Lower leg skin (tissue), 3 donors: Measurements from ENCODE around the gene UNC119.

Experiments
- POLR2A ChIP-seq, 2 donors: fragments of 450-650 bp; IDR thresholded peaks; one replicate each; pipeline ENCODE4 v1.6.1; 2016 to 2017; ENCODE audit warnings: antibody characterized with exemption in 2 of 2, mild to moderate bottlenecking in 1 of 2, moderate library complexity in 1 of 2
- TF ChIP-seq, protein P1 (sequence below), 3 donors: fragments of 450-650 bp; IDR thresholded peaks; one replicate each; pipeline ENCODE4 v1.5.1; 2016; ENCODE audit warnings: antibody characterized with exemption in 3 of 3, mild to moderate bottlenecking in 3 of 3, moderate library complexity in 2 of 3

DNA sequence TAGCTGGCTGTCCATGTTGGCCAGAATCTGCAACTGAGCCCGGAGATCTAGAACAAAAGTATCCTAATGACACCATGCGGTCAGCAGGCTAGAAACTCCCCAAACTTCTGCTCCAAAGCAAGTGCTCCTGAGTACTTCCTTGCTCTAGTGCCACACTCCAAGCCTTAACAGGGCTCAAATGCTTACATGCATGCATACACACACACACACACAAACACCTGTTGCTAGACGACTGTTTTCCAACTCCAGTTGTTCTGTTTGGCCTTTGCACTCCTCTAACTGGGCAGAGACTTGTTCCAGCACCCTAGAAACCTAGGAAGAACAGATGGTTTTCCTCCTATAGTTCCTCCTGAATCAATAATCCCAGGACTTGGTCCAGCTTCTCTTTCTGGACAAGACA lies 32.0 kb upstream of the UNC119 start:
- TF ChIP-seq, protein P1, sequence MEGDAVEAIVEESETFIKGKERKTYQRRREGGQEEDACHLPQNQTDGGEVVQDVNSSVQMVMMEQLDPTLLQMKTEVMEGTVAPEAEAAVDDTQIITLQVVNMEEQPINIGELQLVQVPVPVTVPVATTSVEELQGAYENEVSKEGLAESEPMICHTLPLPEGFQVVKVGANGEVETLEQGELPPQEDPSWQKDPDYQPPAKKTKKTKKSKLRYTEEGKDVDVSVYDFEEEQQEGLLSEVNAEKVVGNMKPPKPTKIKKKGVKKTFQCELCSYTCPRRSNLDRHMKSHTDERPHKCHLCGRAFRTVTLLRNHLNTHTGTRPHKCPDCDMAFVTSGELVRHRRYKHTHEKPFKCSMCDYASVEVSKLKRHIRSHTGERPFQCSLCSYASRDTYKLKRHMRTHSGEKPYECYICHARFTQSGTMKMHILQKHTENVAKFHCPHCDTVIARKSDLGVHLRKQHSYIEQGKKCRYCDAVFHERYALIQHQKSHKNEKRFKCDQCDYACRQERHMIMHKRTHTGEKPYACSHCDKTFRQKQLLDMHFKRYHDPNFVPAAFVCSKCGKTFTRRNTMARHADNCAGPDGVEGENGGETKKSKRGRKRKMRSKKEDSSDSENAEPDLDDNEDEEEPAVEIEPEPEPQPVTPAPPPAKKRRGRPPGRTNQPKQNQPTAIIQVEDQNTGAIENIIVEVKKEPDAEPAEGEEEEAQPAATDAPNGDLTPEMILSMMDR (IDR thresholded peaks at IDR 0.05): no peak
- no peak for TF ChIP-seq POLR2A (IDR thresholded peaks at IDR 0.05)
